Measurements from ENCODE around the gene GCDH.

DNA sequence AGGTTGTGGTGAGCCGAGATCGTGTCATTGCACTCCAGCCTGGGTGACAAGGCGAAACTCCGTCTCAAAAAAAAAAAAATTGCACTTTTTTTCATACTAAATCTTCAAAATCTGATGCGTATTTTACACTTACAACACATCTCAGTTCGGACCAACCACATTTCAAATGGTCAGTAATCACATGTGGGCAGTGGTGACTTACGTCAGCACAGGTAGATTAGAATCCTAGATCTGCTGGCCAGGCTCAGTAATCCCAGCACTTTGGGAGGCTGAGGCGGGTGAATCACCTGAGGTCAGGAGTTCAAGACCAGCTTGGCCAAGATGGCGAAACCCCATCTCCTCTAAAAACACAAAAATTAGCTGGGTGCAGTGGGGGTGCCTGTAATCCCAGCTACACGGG, 44.1 kb downstream of the GCDH start:
- TF ChIP-seq POLR2A (IDR thresholded peaks at IDR 0.05; ENCODE audit: low read length), result no peak
- no peak for TF ChIP-seq GATA1 (IDR thresholded peaks at IDR 0.05; ENCODE audit: low read depth, low read length)

Data from erythroblast (primary cell).